ENCODE results near the gene DOC2A.
A peak's percentile ranks its signal among the peaks of the same experiment; 100 is the strongest.

DOC2A gene

GRCh38 chr16:29989111-29989858, 21.5 kb downstream of the DOC2A start:
- DNase-seq = no peak

GRCh38 chr16:29988346-29989075, 22.3 kb downstream of the DOC2A start:
- DNase-seq = no peak

GRCh38 chr16:29987371-29988085, 23.3 kb downstream of the DOC2A start:
- no peak for DNase-seq

- DNase-seq = no peak
These were observed 23.9 kb downstream of the DOC2A start for GRCh38 chr16:29986931-29987330.

- DNase-seq = no peak
These were observed 24.6 kb downstream of the DOC2A start for GRCh38 chr16:29986231-29986630.

- DNase-seq = no peak
These were observed 25.5 kb downstream of the DOC2A start for GRCh38 chr16:29985271-29985811.

- DNase-seq = no peak
These were observed 26.1 kb downstream of the DOC2A start for GRCh38 chr16:29984764-29985147.

GRCh38 chr16:29984137-29984763, 26.6 kb downstream of the DOC2A start:
- DNase-seq = no peak

- DNase-seq = no peak
These were observed 27.2 kb downstream of the DOC2A start for GRCh38 chr16:29983420-29984136.

- no peak for DNase-seq
These were observed 28.0 kb downstream of the DOC2A start for GRCh38 chr16:29982560-29983419.

GRCh38 chr16:29978564-29979270, 32.1 kb downstream of the DOC2A start:
- DNase-seq = no peak

- no peak for DNase-seq
These were observed 32.7 kb downstream of the DOC2A start for GRCh38 chr16:29978081-29978480.

GRCh38 chr16:29977063-29977825, 33.6 kb downstream of the DOC2A start:
- DNase-seq = no peak

- no peak for DNase-seq
These were observed 34.9 kb downstream of the DOC2A start for GRCh38 chr16:29975811-29976511.

GRCh38 chr16:29975134-29975538, 35.7 kb downstream of the DOC2A start:
- no peak for DNase-seq

GRCh38 chr16:29974291-29975133, 36.3 kb downstream of the DOC2A start:
- no peak for DNase-seq

- peak; percentile 99 for DNase-seq
These were observed 37.2 kb downstream of the DOC2A start, which contains the start of gene TAOK2 for GRCh38 chr16:29973384-29974246. TAOK2 (plus strand) TSS chr16:29973868; CDS start chr16:29977773, 3,905 bp downstream.
